ENCODE data around the gene ALAD.

The ALAD gene

DNA sequence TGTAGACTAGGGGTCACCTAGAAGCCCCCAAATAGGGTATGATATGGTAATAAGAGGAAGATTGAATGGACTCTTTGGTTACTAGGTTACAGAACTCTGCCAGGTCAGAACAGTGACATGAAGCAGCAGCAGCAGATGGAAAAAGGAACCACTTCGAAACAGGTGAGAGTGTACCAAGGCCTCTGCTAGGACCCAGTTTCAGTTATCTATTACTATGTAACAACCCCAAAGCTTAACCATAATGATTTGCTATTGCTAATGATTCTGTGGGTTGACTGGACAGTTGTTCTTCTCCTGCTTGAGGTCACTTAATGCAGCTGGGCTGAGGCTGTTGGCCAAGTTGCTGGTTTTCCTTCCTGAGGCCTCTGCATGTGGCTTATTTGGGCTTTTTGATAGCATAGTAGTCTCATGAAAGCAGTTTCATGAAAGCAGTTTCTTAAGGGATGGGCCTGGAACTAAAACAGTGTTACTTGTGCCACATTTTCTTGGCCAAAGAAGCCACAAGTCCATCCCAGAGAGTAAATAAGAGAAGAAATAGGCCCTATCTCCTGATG, 27.1 kb upstream of the ALAD start:
- no peak for TF ChIP-seq CTCF (conservative IDR thresholded peaks at IDR 0.05; ENCODE audit: low read depth, low read length)
- DNase-seq (ENCODE audit: low read depth): peak; percentile 17
- no peak overlapping the region for H3K4me3 ChIP-seq (ENCODE audit: low read depth, low read length)

DNA sequence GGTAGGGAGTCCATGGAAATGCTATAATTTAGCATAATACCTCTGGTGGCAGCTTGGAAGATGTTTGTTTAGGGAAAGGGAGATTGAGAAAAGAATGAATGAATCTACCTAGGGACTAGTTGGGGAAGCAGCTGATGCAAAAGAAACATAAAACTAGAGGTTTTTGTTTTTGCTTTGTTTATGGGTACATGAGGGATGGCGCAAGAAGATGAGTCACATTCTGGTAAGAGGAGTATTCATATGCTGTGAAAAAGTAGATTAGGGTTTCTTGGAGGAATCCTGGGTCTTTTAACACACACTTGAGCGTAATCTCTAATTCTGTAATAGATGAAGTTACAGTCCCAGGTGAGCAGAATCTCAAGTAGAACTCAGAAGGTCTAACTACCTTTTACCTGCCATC, 26.5 kb upstream of the ALAD start:
- no peak for TF ChIP-seq CTCF (conservative IDR thresholded peaks at IDR 0.05; ENCODE audit: low read depth, low read length)
- no peak overlapping the region for H3K4me3 ChIP-seq (ENCODE audit: low read depth, low read length)
- peak; percentile 64 for DNase-seq (ENCODE audit: low read depth)

GRCh38 chr9:113426701-113427100, 25.6 kb upstream of the ALAD start:
- no peak for DNase-seq (ENCODE audit: low read depth)
- no peak overlapping the region for H3K4me3 ChIP-seq (ENCODE audit: low read depth, low read length)
- no peak for TF ChIP-seq CTCF (conservative IDR thresholded peaks at IDR 0.05; ENCODE audit: low read depth, low read length)

GRCh38 chr9:113425072-113425471, 24.0 kb upstream of the ALAD start:
- no peak for TF ChIP-seq CTCF (conservative IDR thresholded peaks at IDR 0.05; ENCODE audit: low read depth, low read length)
- H3K4me3 ChIP-seq (ENCODE audit: low read depth, low read length): no peak overlapping the region
- no peak for DNase-seq (ENCODE audit: low read depth)

DNA sequence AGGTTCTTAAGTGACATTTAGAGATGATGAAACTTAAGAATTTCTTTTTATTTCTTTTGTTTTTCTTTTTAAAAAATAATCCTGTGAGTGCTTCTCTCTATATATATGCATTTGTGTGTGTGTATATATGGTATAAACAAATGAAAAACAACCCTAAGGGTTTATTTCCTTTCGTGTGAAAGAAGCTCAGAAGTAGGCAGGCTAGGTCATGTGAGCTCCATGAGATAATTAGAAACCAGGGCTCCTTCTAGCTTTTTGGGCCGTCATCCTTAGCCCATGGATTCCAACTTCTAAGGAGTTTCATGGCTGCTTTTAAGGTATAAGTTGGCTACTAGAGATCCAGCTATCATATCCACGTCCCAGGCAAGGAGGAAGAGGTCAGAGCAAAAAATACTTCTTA, 20.6 kb upstream of the ALAD start:
- H3K4me3 ChIP-seq (ENCODE audit: low read depth, low read length): no peak overlapping the region
- no peak for DNase-seq (ENCODE audit: low read depth)
- no peak for TF ChIP-seq CTCF (conservative IDR thresholded peaks at IDR 0.05; ENCODE audit: low read depth, low read length)

GRCh38 chr9:113417370-113417769, 16.3 kb upstream of the ALAD start:
- no peak overlapping the region for H3K4me3 ChIP-seq (ENCODE audit: low read depth, low read length)
- no peak for TF ChIP-seq CTCF (conservative IDR thresholded peaks at IDR 0.05; ENCODE audit: low read depth, low read length)
- DNase-seq (ENCODE audit: low read depth): no peak

DNA sequence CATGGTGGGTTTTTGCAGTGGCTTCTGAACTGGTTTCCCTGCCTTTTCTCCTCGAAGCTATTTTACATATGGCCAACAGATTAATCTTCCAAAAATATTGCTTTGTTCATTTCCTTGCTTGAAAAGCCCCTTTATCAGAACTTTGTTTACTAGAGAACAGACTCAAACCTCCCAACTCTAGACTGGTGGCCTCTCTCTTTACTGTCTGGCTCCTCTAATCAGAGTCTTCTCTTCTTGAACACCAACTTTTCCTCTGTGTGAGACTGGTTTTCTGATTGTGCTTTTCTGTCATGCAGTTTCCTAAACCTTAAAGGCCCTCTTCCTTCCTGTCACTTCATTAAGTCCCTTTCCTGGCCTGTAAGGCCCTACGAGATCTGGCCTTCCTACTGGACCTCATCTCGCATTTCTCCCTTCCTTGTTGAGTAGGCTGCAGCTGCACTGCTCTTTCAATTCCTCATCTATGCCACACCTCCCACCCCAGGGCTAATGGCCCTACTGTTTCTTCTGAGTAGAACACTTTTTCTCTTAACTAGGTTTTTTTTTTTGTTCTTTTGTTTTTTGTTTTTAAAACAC, 15.2 kb upstream of the ALAD start:
- TF ChIP-seq CTCF (conservative IDR thresholded peaks at IDR 0.05; ENCODE audit: low read depth, low read length): no peak
- DNase-seq (ENCODE audit: low read depth): no peak
- no peak overlapping the region for H3K4me3 ChIP-seq (ENCODE audit: low read depth, low read length)
